KMS-11 (cell line): ENCODE measurements around the gene RREB1.

Experiments
- H2AFZ ChIP-seq: fragments of 200-600 bp; sonication (generic); 2 replicates; pipeline ENCODE4 v1.6.1; 2016; ENCODE audit warnings: antibody characterized with exemption, mixed run types, low read depth
- H3K27ac ChIP-seq: fragments of 200-600 bp; sonication (generic); 2 replicates; pipeline ENCODE4 v1.6.1; 2016; ENCODE audit warnings: mild to moderate bottlenecking, mixed run types
- H3K27me3 ChIP-seq: fragments of 200-600 bp; sonication (generic); 2 replicates; pipeline ENCODE4 v1.6.1; 2017; ENCODE audit warnings: mild to moderate bottlenecking, low read depth, mixed run types, moderate library complexity; ENCODE audit not compliant: insufficient read depth
- H3K36me3 ChIP-seq: fragments of 200-600 bp; sonication (generic); 2 replicates; pipeline ENCODE4 v1.6.1; 2017; ENCODE audit warnings: mild to moderate bottlenecking, mixed run types; ENCODE audit not compliant: insufficient read depth
- H3K4me1 ChIP-seq: fragments of 200-600 bp; sonication (generic); 2 replicates; pipeline ENCODE4 v1.6.1; 2016; ENCODE audit warnings: mild to moderate bottlenecking, low read depth, mixed run types; ENCODE audit not compliant: poor library complexity, severe bottlenecking
- H3K4me2 ChIP-seq: fragments of 200-600 bp; sonication (generic); 2 replicates; pipeline ENCODE4 v1.7.0; 2016; ENCODE audit warnings: mild to moderate bottlenecking, mixed run types
- H3K4me3 ChIP-seq: fragments of 200-600 bp; sonication (generic); IDR thresholded peaks from 2 replicates; pipeline ENCODE4 v1.6.1; 2017; ENCODE audit warnings: low read depth, low read length, mixed read lengths; ENCODE audit not compliant: insufficient read depth
- H3K79me2 ChIP-seq: fragments of 200-600 bp; sonication (generic); 2 replicates; pipeline ENCODE4 v1.6.1; 2016; ENCODE audit warnings: low read depth, mixed run types; ENCODE audit not compliant: insufficient read depth
- H3K9ac ChIP-seq: fragments of 200-600 bp; sonication (generic); 2 replicates; pipeline ENCODE4 v1.6.1; 2016; ENCODE audit warnings: mild to moderate bottlenecking, mixed run types
- H4K20me1 ChIP-seq: fragments of 200-600 bp; sonication (generic); 2 replicates; pipeline ENCODE4 v1.6.1; 2016; ENCODE audit warnings: mild to moderate bottlenecking, mixed run types; ENCODE audit not compliant: insufficient read depth
- TF ChIP-seq, protein P1 (sequence below): fragments of 200-600 bp; sonication (generic); conservative IDR thresholded peaks from 2 replicates; pipeline ENCODE4 v1.6.1; 2017; ENCODE audit warnings: low read depth, mild to moderate bottlenecking, antibody characterized with exemption, low read length, moderate library complexity, mixed read lengths

Gene RREB1

DNA sequence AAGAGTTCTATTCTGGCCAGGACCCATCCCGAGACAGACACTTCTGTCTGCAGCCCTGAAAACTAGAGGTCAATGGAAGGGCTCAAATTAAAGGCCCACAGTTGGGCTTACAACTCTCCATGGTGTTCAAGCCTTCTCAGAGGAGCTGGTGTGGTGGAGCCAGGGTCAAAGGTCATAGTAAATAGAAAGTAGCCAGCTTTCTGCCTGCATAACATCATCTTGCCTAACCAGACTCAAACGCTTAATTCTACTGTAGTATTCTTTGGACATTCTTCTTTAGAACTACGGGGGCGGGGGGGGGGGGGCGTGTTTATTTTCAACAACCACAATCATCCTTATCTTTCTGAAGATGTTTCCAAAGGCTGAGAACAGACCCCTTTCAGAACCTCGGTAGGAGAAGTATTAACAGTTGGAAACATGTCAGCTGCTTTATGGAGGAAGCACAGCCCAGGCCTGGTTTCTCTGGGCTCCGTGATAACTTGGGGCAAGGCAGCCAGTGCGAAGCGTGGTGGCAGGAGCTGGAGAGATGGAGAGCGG is 1.5 kb upstream of the RREB1 start:
- Histone ChIP-seq H3K27me3 (no peaks in the 10 kb centered on the region), H2AFZ (peak overlapping the region; percentile 95), H4K20me1 (0 out of 2 replicates have a peak, but pooled peaks cover 5% of the 10 kb centered on the region), H3K9ac (peak overlapping the region; percentile 68; the same call in 1 of the 2 replicates), H3K36me3 (no peaks in the 10 kb centered on the region), H3K4me3 (no peak overlapping the region), H3K27ac (peak overlapping the region; percentile 74), H3K4me2 (peak overlapping the region; percentile 48), H3K4me1 (peaks cover 37% of the 10 kb centered on the region), H3K79me2 (peaks cover 23% of the 10 kb centered on the region)
- TF ChIP-seq, protein P1, sequence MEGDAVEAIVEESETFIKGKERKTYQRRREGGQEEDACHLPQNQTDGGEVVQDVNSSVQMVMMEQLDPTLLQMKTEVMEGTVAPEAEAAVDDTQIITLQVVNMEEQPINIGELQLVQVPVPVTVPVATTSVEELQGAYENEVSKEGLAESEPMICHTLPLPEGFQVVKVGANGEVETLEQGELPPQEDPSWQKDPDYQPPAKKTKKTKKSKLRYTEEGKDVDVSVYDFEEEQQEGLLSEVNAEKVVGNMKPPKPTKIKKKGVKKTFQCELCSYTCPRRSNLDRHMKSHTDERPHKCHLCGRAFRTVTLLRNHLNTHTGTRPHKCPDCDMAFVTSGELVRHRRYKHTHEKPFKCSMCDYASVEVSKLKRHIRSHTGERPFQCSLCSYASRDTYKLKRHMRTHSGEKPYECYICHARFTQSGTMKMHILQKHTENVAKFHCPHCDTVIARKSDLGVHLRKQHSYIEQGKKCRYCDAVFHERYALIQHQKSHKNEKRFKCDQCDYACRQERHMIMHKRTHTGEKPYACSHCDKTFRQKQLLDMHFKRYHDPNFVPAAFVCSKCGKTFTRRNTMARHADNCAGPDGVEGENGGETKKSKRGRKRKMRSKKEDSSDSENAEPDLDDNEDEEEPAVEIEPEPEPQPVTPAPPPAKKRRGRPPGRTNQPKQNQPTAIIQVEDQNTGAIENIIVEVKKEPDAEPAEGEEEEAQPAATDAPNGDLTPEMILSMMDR, result no peak

DNA sequence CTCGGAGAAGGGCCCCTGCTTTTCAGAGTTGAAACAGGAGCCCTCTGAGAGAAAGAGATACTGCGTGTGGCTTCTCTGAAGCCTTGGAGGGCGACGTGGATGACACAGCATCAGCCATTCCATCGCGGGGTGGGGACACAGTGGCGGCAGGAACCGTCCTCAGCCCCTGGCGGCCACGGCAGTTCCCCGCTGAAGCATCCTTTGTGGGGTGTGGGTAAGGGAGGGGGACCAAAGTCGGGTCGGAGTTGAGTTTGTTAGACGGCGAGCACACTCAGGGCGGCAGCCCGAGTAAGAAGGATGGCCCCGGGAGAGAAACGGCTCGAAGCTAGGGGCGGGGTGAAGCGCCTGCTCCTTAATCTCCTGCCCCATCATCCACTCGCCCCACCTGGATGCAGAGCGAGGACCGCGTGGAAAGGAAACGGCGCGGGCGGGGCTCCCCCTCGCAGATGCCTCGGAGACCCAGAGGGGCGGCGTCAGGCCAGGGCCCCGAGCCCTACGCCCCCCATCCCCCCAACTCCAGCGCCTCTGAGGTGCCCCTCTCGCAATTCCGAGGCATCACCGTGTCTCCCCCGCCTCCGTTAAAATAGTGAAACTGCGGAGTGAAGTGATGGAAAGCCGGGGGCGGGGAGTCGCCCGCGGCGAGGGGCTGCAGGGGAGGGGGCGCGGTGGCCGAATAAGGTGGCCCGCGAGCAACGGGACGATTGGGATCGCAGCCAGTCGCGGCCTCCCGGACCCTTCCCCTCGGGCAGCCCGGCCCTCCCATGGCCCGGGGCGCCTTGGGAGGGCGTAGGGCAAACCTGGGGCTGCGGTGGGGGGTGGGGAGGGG is 796 bp upstream of the RREB1 start:
- Histone ChIP-seq H3K4me1 (peaks cover 37% of the 10 kb centered on the region), H3K27me3 (no peaks in the 10 kb centered on the region), H2AFZ (peak overlapping the region; percentile 95), H3K4me2 (peak overlapping the region; percentile 46), H3K79me2 (peaks cover 29% of the 10 kb centered on the region), H3K36me3 (no peaks in the 10 kb centered on the region), H4K20me1 (0 out of 2 replicates have a peak, but pooled peaks cover 5% of the 10 kb centered on the region), H3K27ac (peak overlapping the region; percentile 74), H3K4me3 (no peak overlapping the region), H3K9ac (peak overlapping the region; percentile 68)
- TF ChIP-seq, protein P1, result no peak

DNA sequence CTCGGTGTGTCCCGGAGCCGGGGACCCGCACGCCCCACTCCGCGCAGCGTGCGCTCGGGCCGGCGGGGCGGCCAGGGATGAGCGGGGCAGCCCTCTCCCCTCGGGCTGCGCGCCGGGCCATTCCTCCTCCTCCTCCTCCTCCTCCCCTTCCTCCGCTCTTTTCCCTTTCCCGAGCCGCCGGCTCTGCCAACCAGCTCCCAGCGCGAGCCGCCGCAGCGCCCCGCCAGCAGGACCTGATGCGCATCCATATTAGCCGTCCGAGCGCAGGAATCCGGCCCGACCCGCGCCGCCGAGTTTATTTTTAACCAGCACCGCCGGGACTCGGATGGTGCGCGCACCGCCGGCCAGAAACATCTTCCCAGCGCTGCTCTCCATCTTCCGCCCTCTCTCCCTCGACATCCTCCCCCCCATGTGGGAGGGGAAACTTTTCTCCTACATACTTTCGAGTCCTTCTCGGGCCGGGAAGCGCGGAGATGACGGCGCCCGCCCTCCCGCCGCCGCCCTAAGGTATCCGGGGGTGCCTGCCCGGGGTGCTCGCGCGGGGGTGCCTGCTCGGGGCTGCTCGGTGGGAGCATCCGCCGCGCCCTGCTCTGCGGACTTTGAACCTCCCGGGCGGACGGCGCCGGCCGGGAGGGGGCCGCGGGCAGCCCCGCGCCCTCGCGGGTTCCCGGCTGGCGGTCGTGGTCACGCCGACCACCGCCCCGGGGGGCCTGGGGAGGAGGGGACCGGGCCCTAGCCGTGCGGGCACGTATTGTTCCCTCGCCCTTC is 619 bp downstream of the RREB1 start:
- H4K20me1 ChIP-seq, result 0 out of 2 replicates have a peak, but pooled peaks cover 5% of the 10 kb centered on the region
- H3K27ac ChIP-seq, result peak overlapping the region; percentile 74
- H2AFZ ChIP-seq, result peak overlapping the region; percentile 95
- H3K27me3 ChIP-seq, result no peaks in the 10 kb centered on the region
- H3K36me3 ChIP-seq, result no peaks in the 10 kb centered on the region
- H3K4me2 ChIP-seq, result peak overlapping the region; percentile 46
- H3K79me2 ChIP-seq, result peaks cover 44% of the 10 kb centered on the region
- peaks cover 37% of the 10 kb centered on the region for H3K4me1 ChIP-seq
- no peak overlapping the region for H3K4me3 ChIP-seq
- H3K9ac ChIP-seq, result peak overlapping the region; percentile 68
- TF ChIP-seq, protein P1, result no peak

DNA sequence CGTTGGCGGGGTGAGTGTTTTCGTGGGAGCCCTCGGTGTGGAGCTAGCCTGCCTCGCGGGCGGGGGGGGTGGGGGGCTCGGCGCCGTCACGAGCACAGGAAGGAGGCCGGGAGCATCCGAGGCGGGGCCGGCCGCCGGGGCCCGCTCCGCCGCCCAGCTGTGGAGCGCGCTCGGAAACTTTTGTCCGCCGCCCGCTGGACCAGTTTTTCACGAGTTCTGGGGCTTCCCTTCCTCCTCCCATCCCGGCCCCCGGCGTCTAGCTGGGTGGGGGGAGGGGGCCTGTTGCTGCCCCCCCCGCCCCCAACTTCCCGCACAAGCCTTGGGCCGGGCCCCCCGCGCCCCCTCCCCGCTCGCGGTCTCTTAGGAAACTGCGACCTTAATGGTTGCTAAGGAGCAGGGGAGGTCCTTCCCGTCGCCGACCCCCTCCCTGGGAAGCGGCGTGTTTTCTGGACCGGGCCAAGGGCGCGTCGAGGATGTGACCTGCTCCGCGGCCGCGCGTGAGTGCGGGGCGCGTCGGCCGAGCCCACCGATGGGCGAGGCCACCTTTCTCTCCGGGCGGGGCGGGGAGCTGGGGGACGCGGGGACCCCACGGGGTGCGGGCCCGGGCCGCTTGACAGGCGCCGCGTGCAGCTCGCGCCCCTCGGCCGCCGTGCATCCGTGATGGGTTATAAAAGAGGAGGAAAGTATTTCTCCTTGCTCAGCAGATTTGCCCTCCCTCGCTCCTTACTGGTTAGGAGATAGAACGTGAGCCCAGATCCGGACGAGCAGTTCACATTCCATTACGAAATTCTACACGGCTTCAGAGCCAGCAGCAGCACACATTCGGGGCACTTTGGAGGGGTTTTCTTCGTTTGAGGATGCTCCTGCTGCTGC is 1.4 kb downstream of the RREB1 start:
- H3K9ac ChIP-seq, result peak overlapping the region; percentile 68
- TF ChIP-seq, protein P1, result no peak
- 0 out of 2 replicates have a peak, but pooled peaks cover 5% of the 10 kb centered on the region for H4K20me1 ChIP-seq
- peaks cover 52% of the 10 kb centered on the region for H3K79me2 ChIP-seq
- no peak overlapping the region for H3K4me3 ChIP-seq
- H3K27ac ChIP-seq, result peak overlapping the region; percentile 74; the same call in 1 of the 2 replicates
- H2AFZ ChIP-seq, result peak overlapping the region; percentile 95
- peaks cover 37% of the 10 kb centered on the region for H3K4me1 ChIP-seq
- no peaks in the 10 kb centered on the region for H3K36me3 ChIP-seq
- peak overlapping the region; percentile 85 for H3K4me2 ChIP-seq
- no peaks in the 10 kb centered on the region for H3K27me3 ChIP-seq
